Measurements from ENCODE around the gene FAM114A1. TPM values are rescaled to one million over a fixed set of nuclear protein-coding genes. Genes with fewer than 3 reads are reported as not detected.
A peak's percentile ranks its signal among the peaks of the same experiment; 100 is the strongest.

The FAM114A1 gene
- polyA plus RNA-seq, 1 donor from 2014 or later = not detected

DNA sequence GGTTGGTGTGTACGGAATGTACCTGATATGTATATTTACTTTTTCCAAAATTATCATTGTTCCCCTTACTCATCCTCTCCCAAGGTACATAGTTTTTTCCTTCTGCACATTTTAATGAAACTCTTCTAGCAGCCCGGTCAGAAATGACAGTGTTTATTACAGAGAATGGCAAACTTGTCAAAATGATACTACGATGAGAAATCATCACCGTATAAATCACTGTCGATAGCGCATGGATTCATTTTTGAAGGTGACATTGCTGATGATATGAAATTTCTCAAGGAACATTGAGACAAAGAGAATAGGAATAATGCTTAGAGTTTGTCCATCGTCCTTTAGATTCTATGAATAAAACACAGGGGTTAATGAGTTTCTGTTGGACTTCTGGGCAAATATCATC is 30.6 kb downstream of the FAM114A1 start:
- no peak for TF ChIP-seq EZH2 (IDR thresholded peaks at IDR 0.05; ENCODE audit: borderline replicate concordance, insufficient read depth, low read length, poor library complexity, severe bottlenecking)
- TF ChIP-seq POLR2AphosphoS5 (IDR thresholded peaks at IDR 0.05) = peak; percentile 67
- TF ChIP-seq, protein P1, sequence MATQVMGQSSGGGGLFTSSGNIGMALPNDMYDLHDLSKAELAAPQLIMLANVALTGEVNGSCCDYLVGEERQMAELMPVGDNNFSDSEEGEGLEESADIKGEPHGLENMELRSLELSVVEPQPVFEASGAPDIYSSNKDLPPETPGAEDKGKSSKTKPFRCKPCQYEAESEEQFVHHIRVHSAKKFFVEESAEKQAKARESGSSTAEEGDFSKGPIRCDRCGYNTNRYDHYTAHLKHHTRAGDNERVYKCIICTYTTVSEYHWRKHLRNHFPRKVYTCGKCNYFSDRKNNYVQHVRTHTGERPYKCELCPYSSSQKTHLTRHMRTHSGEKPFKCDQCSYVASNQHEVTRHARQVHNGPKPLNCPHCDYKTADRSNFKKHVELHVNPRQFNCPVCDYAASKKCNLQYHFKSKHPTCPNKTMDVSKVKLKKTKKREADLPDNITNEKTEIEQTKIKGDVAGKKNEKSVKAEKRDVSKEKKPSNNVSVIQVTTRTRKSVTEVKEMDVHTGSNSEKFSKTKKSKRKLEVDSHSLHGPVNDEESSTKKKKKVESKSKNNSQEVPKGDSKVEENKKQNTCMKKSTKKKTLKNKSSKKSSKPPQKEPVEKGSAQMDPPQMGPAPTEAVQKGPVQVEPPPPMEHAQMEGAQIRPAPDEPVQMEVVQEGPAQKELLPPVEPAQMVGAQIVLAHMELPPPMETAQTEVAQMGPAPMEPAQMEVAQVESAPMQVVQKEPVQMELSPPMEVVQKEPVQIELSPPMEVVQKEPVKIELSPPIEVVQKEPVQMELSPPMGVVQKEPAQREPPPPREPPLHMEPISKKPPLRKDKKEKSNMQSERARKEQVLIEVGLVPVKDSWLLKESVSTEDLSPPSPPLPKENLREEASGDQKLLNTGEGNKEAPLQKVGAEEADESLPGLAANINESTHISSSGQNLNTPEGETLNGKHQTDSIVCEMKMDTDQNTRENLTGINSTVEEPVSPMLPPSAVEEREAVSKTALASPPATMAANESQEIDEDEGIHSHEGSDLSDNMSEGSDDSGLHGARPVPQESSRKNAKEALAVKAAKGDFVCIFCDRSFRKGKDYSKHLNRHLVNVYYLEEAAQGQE (IDR thresholded peaks at IDR 0.05; ENCODE audit: borderline replicate concordance) = peak; percentile 23
- TF ChIP-seq EP300 (conservative IDR thresholded peaks at IDR 0.05; ENCODE audit: poor library complexity, severe bottlenecking) = peak; percentile 64
- H4K20me1 ChIP-seq (ENCODE audit: insufficient read depth) = no peaks in the 10 kb centered on the region
- no peaks in the 10 kb centered on the region for H3K36me3 ChIP-seq (ENCODE audit: insufficient read depth, low read length)
- no peaks in the 10 kb centered on the region for H3K79me2 ChIP-seq (replicated peaks; ENCODE audit: insufficient read depth, low read length)
- H3K9me2 ChIP-seq (ENCODE audit: insufficient read depth, low read length) = no peaks in the 10 kb centered on the region
- no peak overlapping the region for H3K4me3 ChIP-seq (ENCODE audit: low read length)
- H3F3A ChIP-seq (ENCODE audit: insufficient read depth, low read length, poor library complexity, severe bottlenecking) = no peaks in the 10 kb centered on the region
- no peaks in the 10 kb centered on the region for H3K27me3 ChIP-seq (ENCODE audit: insufficient read depth, low read depth, low read length)
- H3K4me2 ChIP-seq (ENCODE audit: low read length) = no peak overlapping the region
- no peaks in the 10 kb centered on the region for H3K9me3 ChIP-seq (ENCODE audit: low read length)
- H3K9ac ChIP-seq (ENCODE audit: low read length) = no peak overlapping the region
- no peak overlapping the region for H3K27ac ChIP-seq (ENCODE audit: low read length)
- H2AFZ ChIP-seq (ENCODE audit: low read depth, low read length) = no peak overlapping the region

DNA sequence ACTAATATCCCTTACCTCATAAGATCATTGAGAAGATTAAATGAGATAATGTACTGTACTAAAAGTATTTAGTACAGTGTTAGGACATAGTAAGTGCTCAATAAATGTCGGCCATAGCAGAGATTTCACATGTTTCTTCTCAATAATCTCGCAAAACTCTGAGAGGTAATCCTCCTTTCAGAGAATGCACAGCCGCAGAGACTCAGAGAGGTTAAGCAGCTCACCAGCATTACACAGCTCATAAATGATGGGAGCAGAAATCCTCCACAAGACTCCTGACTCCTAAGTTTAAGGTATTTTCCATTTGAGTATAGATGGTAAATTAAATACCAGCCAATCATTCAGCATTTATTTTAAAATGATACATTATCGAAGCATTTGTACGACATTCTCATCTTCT is 34.6 kb downstream of the FAM114A1 start:
- H2AFZ ChIP-seq (ENCODE audit: low read depth, low read length) = no peak overlapping the region
- no peak overlapping the region for H3K9ac ChIP-seq (ENCODE audit: low read length)
- no peaks in the 10 kb centered on the region for H3K9me2 ChIP-seq (ENCODE audit: insufficient read depth, low read length)
- TF ChIP-seq, protein P2, sequence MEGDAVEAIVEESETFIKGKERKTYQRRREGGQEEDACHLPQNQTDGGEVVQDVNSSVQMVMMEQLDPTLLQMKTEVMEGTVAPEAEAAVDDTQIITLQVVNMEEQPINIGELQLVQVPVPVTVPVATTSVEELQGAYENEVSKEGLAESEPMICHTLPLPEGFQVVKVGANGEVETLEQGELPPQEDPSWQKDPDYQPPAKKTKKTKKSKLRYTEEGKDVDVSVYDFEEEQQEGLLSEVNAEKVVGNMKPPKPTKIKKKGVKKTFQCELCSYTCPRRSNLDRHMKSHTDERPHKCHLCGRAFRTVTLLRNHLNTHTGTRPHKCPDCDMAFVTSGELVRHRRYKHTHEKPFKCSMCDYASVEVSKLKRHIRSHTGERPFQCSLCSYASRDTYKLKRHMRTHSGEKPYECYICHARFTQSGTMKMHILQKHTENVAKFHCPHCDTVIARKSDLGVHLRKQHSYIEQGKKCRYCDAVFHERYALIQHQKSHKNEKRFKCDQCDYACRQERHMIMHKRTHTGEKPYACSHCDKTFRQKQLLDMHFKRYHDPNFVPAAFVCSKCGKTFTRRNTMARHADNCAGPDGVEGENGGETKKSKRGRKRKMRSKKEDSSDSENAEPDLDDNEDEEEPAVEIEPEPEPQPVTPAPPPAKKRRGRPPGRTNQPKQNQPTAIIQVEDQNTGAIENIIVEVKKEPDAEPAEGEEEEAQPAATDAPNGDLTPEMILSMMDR (IDR thresholded peaks at IDR 0.05; ENCODE audit: poor library complexity, severe bottlenecking) = no peak
- TF ChIP-seq, protein P1 (IDR thresholded peaks at IDR 0.05; ENCODE audit: borderline replicate concordance) = no peak
- no peak for TF ChIP-seq EZH2 (IDR thresholded peaks at IDR 0.05; ENCODE audit: borderline replicate concordance, insufficient read depth, low read length, poor library complexity, severe bottlenecking)
- no peak for TF ChIP-seq RAD21 (conservative IDR thresholded peaks at IDR 0.05)
- no peak for TF ChIP-seq MXI1 (conservative IDR thresholded peaks at IDR 0.05; ENCODE audit: poor library complexity, severe bottlenecking)
- no peak for TF ChIP-seq TAF1 (IDR thresholded peaks at IDR 0.05; ENCODE audit: low read depth)
- TF ChIP-seq SMC3 (conservative IDR thresholded peaks at IDR 0.05; ENCODE audit: poor library complexity) = no peak
- TF ChIP-seq POLR2AphosphoS5 (IDR thresholded peaks at IDR 0.05) = no peak
- no peak for TF ChIP-seq EP300 (conservative IDR thresholded peaks at IDR 0.05; ENCODE audit: poor library complexity, severe bottlenecking)
- H3K4me2 ChIP-seq (ENCODE audit: low read length) = no peak overlapping the region
- no peaks in the 10 kb centered on the region for H3K36me3 ChIP-seq (ENCODE audit: insufficient read depth, low read length)
- no peaks in the 10 kb centered on the region for H3F3A ChIP-seq (ENCODE audit: insufficient read depth, low read length, poor library complexity, severe bottlenecking)
- H3K27me3 ChIP-seq (ENCODE audit: insufficient read depth, low read depth, low read length) = no peaks in the 10 kb centered on the region
- H3K79me2 ChIP-seq (replicated peaks; ENCODE audit: insufficient read depth, low read length) = no peaks in the 10 kb centered on the region
- H3K27ac ChIP-seq (ENCODE audit: low read length) = no peak overlapping the region
- no peak overlapping the region for H3K4me3 ChIP-seq (ENCODE audit: low read length)
- no peaks in the 10 kb centered on the region for H4K20me1 ChIP-seq (ENCODE audit: insufficient read depth)
- no peaks in the 10 kb centered on the region for H3K9me3 ChIP-seq (ENCODE audit: low read length)
